ENCODE data around the gene RARS1. TPM values are rescaled to one million over a fixed set of nuclear protein-coding genes. Genes with fewer than 3 reads are reported as not detected.

Gene RARS1
- total and polyA plus RNA-seq, 8 donors = 18.4 to 48.8 (median 39.6) TPM

GRCh38 chr5:168474319-168474718 is 12.0 kb upstream of the RARS1 start:
- Histone ChIP-seq H3K36me3 (peaks cover 0 to 11% (median 0%) of the 10 kb centered on the region in 3 donors), H3K27ac (no peak overlapping the region), H3K9me3 (no peaks in the 10 kb centered on the region), H3K4me3 (no peak overlapping the region), H3K4me1 (no peaks in the 10 kb centered on the region), H3K27me3 (no peaks in the 10 kb centered on the region)
- WGBS, 2 donors = 55 to 58% methylated on average over 1 of the region's 1 CpG
- DNase-seq (no peak), ATAC-seq (no peak), FAIRE-seq (no peak)
- TF ChIP-seq CTCF (IDR thresholded peaks at IDR 0.05) = no peak
- intact Hi-C loops (cut with DNase I) = no loop called here

GRCh38 chr5:168477060-168477459 is 9.2 kb upstream of the RARS1 start:
- Histone ChIP-seq H3K27me3 (no peaks in the 10 kb centered on the region), H3K36me3 (peaks cover 0 to 8% (median 0%) of the 10 kb centered on the region in 3 donors), H3K27ac (no peak overlapping the region), H3K4me1 (no peaks in the 10 kb centered on the region), H3K9me3 (no peaks in the 10 kb centered on the region), H3K4me3 (no peak overlapping the region)
- 48 to 54% methylated on average over 7 of the region's 7 CpGs for WGBS, 2 donors
- no peak for TF ChIP-seq CTCF (IDR thresholded peaks at IDR 0.05)
- DNase-seq (no peak), ATAC-seq (no peak), FAIRE-seq (no peak)
- intact Hi-C loops (cut with DNase I) = no loop called here

GRCh38 chr5:168479166-168479565 is 7.1 kb upstream of the RARS1 start:
- Histone ChIP-seq H3K9me3 (no peaks in the 10 kb centered on the region), H3K4me1 (no peaks in the 10 kb centered on the region), H3K27me3 (no peaks in the 10 kb centered on the region), H3K27ac (no peak overlapping the region), H3K36me3 (peaks cover 0 to 3% (median 0%) of the 10 kb centered on the region in 3 donors), H3K4me3 (no peak overlapping the region)
- FAIRE-seq (no peak), DNase-seq (no peak), ATAC-seq (no peak)
- intact Hi-C loops (cut with DNase I) = no loop called here
- WGBS, 2 donors = 71 to 76% methylated on average over 3 of the region's 3 CpGs
- no peak for TF ChIP-seq CTCF (IDR thresholded peaks at IDR 0.05)

GRCh38 chr5:168480601-168481000 is 5.7 kb upstream of the RARS1 start:
- Histone ChIP-seq H3K36me3 (no peaks in the 10 kb centered on the region), H3K4me1 (no peaks in the 10 kb centered on the region), H3K27ac (no peak overlapping the region), H3K9me3 (no peaks in the 10 kb centered on the region), H3K4me3 (no peak overlapping the region), H3K27me3 (no peaks in the 10 kb centered on the region)
- intact Hi-C loops (cut with DNase I) = no loop called here
- no peak for TF ChIP-seq CTCF (IDR thresholded peaks at IDR 0.05)
- ATAC-seq = no peak
- 85 to 91% methylated on average over 3 of the region's 3 CpGs for WGBS, 2 donors
- no peak for DNase-seq
- no peak for FAIRE-seq

GRCh38 chr5:168481330-168481788 is 4.9 kb upstream of the RARS1 start:
- no peak for FAIRE-seq

More at GRCh38 chr5:168481330-168481788, 4.9 kb upstream of the RARS1 start:
- H3K4me1 ChIP-seq = no peaks in the 10 kb centered on the region
- H3K27ac ChIP-seq = no peak overlapping the region
- H3K36me3 ChIP-seq = no peaks in the 10 kb centered on the region
- no peaks in the 10 kb centered on the region for H3K9me3 ChIP-seq
- ATAC-seq = no peak
- no peak for DNase-seq
- WGBS, 2 donors = 26 to 37% methylated on average over 4 of the region's 4 CpGs
- no peaks in the 10 kb centered on the region for H3K27me3 ChIP-seq
- no peak overlapping the region for H3K4me3 ChIP-seq
- TF ChIP-seq CTCF (IDR thresholded peaks at IDR 0.05) = no peak
- intact Hi-C loops (cut with DNase I) = no loop called here
